B cell (primary cell): ENCODE measurements around the gene MAPK10.

ENCODE experiments used
- EZH2 ChIP-seq: IDR thresholded peaks from 2 replicates; pipeline ENCODE4 v1.6.1; 2012; ENCODE audit warnings: borderline replicate concordance, low read depth, mild to moderate bottlenecking, moderate library complexity, low read length; ENCODE audit not compliant: insufficient read depth, poor library complexity, severe bottlenecking
- TF ChIP-seq, protein P1 (sequence below): fragments of 200-600 bp; IDR thresholded peaks from one replicate; pipeline ENCODE4 v1.8.0; 2022; ENCODE audit warnings: antibody characterized with exemption, mild to moderate bottlenecking

DNA sequence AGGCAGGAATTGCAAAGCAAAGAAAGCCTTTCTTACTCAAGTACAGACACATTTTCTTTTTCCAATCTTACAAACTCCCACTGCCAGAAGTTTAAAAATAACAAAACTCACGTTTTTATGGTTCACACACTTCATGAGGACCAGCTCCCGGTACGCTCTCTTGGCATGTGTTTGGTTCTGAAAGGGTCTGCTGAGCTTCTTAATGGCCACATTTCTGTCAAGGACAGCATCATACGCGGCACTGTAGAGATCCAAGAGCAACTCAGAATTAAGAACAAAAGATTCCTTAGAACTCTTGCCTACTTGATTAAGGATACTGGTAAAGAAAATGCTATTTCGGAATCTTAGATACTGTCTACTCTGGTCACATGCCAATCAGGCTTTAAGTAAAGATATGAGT is 252.7 kb downstream of the MAPK10 start:
- TF ChIP-seq, protein P1, sequence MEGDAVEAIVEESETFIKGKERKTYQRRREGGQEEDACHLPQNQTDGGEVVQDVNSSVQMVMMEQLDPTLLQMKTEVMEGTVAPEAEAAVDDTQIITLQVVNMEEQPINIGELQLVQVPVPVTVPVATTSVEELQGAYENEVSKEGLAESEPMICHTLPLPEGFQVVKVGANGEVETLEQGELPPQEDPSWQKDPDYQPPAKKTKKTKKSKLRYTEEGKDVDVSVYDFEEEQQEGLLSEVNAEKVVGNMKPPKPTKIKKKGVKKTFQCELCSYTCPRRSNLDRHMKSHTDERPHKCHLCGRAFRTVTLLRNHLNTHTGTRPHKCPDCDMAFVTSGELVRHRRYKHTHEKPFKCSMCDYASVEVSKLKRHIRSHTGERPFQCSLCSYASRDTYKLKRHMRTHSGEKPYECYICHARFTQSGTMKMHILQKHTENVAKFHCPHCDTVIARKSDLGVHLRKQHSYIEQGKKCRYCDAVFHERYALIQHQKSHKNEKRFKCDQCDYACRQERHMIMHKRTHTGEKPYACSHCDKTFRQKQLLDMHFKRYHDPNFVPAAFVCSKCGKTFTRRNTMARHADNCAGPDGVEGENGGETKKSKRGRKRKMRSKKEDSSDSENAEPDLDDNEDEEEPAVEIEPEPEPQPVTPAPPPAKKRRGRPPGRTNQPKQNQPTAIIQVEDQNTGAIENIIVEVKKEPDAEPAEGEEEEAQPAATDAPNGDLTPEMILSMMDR, result no peak
- TF ChIP-seq EZH2, result no peak
